Type B pancreatic cell (in vitro differentiated cells): Measurements from ENCODE around the gene ZNF341. TPM values are rescaled to one million over a fixed set of nuclear protein-coding genes. Genes with fewer than 3 reads are reported as not detected.

ENCODE experiments used
- DNase-seq: peaks from one replicate; pipeline ENCODE4 v3.0.0; 2021; ENCODE audit warnings: mixed read lengths; ENCODE audit not compliant: unreplicated experiment; ENCODE audit errors: extremely low spot score
- H3K27ac Mint-ChIP-seq: 2 replicates; pipeline ENCODE4 v1.8.0; 2021; ENCODE audit warnings: mild to moderate bottlenecking, mixed read lengths
- H3K27me3 Mint-ChIP-seq: 2 replicates; pipeline ENCODE4 v1.8.0; 2021; ENCODE audit warnings: mixed read lengths
- H3K36me3 Mint-ChIP-seq: 2 replicates; pipeline ENCODE4 v1.8.0; 2021; ENCODE audit warnings: mixed read lengths
- H3K4me1 Mint-ChIP-seq: one replicate; pipeline ENCODE4 v1.8.0; 2021; ENCODE audit warnings: mixed read lengths; ENCODE audit not compliant: unreplicated experiment
- H3K4me3 Mint-ChIP-seq: 2 replicates; pipeline ENCODE4 v1.8.0; 2021; ENCODE audit warnings: mild to moderate bottlenecking, mixed read lengths
- H3K9me3 Mint-ChIP-seq: 2 replicates; pipeline ENCODE4 v1.8.0; 2021; ENCODE audit warnings: mixed read lengths
- total RNA-seq: library from RNA; stranded (reverse); gene quantifications from 2 replicates; pipeline ENCODE4 v1.2.1, GENCODE V29; 2021; ENCODE audit warnings: low replicate concordance
- TF ChIP-seq, protein P1 (sequence below): fragments of 200-600 bp; sonication (generic); conservative IDR thresholded peaks from 2 replicates; pipeline ENCODE4 v1.5.0; 2021; ENCODE audit warnings: antibody characterized with exemption, mild to moderate bottlenecking

ZNF341 gene
- total RNA-seq, 1 donor from 2014 or later: 4.6 TPM

DNA sequence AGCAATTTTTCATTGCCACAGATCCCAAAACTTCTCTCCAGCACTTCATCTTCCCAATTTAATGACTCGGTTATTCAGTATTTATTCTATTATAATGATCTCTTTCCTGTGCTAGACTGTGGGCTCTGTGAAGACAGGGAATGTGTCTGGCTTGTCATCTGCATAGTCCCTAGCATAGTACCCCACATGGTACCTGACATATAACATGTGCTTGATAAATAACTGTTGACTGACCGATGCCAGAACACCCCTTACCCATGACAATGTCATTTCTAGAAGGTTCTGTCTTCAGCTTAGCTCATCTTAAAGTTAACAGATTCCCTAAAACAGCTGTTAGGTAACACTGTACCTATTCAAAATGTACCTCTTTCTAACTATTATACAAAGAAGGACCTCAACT, 15.3 kb upstream of the ZNF341 start:
- no peak overlapping the region for H3K27ac Mint-ChIP-seq
- no peaks in the 10 kb centered on the region for H3K27me3 Mint-ChIP-seq
- TF ChIP-seq, protein P1, sequence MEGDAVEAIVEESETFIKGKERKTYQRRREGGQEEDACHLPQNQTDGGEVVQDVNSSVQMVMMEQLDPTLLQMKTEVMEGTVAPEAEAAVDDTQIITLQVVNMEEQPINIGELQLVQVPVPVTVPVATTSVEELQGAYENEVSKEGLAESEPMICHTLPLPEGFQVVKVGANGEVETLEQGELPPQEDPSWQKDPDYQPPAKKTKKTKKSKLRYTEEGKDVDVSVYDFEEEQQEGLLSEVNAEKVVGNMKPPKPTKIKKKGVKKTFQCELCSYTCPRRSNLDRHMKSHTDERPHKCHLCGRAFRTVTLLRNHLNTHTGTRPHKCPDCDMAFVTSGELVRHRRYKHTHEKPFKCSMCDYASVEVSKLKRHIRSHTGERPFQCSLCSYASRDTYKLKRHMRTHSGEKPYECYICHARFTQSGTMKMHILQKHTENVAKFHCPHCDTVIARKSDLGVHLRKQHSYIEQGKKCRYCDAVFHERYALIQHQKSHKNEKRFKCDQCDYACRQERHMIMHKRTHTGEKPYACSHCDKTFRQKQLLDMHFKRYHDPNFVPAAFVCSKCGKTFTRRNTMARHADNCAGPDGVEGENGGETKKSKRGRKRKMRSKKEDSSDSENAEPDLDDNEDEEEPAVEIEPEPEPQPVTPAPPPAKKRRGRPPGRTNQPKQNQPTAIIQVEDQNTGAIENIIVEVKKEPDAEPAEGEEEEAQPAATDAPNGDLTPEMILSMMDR: no peak
- no peak overlapping the region for H3K4me3 Mint-ChIP-seq
- H3K36me3 Mint-ChIP-seq: peaks cover 3% of the 10 kb centered on the region
- peaks cover 5% of the 10 kb centered on the region for H3K9me3 Mint-ChIP-seq
- DNase-seq: no peak
- peaks cover 10% of the 10 kb centered on the region for H3K4me1 Mint-ChIP-seq

DNA sequence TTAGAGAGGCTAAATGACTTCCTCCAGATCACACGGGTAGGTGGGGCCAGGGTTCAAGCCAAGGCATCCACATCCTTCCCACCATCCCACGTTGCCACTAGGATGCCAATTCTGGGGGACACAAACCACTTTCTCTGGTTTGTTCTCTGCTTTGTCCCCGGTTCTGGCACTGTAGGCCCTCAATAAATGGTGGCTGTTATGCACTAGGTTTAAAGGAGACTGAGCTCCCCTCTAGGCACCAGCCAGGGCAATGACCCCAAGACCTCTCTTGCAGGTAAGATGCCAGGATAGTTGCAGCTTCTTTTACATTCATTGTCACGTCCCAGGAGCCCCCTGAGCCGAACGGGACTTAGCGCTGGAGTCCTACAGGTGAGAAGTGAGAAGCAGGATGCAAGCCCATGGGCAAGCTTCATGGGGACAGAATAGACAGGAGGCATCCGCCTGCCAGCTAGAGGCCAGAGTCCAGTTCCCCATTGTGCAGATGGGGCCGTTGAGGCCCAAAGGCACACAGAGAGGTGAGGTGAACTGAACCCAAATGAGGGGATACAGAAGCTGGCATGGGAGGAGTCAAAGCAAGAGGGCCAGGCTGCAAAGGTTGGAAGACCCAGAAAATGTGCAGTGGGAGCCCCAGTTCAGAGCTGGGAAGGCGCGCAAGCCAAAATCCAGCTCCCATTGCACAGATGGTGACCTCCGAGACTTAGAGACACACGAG, 12.4 kb upstream of the ZNF341 start:
- Mint-ChIP-seq H3K9me3 (peaks cover 5% of the 10 kb centered on the region), H3K4me1 (peaks cover 13% of the 10 kb centered on the region), H3K4me3 (peak overlapping the region; percentile 90), H3K36me3 (peaks cover 3% of the 10 kb centered on the region), H3K27me3 (no peaks in the 10 kb centered on the region), H3K27ac (peak overlapping the region; percentile 78)
- TF ChIP-seq, protein P1: no peak
- no peak for DNase-seq

DNA sequence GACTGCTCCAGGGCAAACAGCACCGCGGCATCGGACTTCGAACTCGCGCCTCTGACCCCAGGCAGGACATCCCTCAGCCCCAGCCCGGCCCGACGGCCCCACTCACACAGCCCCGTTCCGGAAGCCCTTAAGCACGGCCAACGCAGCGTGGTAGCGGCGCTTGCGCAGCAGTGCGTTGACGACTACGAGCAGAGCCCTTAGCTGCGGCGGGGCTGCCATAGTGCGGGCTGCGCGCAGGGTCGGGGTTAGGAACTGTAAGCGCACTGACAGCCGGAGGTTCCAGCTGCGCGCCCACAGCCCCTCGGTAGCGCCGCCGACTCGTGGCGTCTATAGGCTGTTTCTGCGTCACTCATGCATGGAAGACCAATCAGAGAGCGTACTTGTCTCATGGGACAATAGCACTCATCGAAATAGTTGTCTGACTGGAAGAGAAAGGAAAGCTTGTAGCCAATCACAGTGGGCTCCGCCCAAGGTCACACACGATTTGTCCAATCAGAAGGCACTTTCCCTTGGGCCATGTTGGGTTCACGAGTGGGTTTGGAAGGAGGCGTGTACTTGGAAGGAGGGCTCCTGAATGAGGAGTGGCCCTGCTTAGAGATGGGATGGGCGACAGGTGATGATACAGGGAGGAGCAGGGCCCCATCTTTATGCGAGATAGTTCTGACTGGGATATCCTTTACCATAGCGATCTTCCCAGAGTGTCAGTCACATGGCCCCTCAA, 11.6 kb upstream of the ZNF341 start, which contains the start of gene PXMP4:
Gene PXMP4 (minus strand): TSS at position 322 of the 721 bp plus-strand sequence. CDS start 103 bp downstream, at position 219.
- Mint-ChIP-seq H3K4me1 (peaks cover 16% of the 10 kb centered on the region), H3K27me3 (no peaks in the 10 kb centered on the region), H3K4me3 (peak within 1 kb of the TSS; percentile 90), H3K9me3 (peaks cover 5% of the 10 kb centered on the region), H3K36me3 (peaks cover 3% of the 10 kb centered on the region), H3K27ac (peak within 1 kb of the TSS; percentile 78)
- TF ChIP-seq, protein P1: no peak
- peak; percentile 81 for DNase-seq

DNA sequence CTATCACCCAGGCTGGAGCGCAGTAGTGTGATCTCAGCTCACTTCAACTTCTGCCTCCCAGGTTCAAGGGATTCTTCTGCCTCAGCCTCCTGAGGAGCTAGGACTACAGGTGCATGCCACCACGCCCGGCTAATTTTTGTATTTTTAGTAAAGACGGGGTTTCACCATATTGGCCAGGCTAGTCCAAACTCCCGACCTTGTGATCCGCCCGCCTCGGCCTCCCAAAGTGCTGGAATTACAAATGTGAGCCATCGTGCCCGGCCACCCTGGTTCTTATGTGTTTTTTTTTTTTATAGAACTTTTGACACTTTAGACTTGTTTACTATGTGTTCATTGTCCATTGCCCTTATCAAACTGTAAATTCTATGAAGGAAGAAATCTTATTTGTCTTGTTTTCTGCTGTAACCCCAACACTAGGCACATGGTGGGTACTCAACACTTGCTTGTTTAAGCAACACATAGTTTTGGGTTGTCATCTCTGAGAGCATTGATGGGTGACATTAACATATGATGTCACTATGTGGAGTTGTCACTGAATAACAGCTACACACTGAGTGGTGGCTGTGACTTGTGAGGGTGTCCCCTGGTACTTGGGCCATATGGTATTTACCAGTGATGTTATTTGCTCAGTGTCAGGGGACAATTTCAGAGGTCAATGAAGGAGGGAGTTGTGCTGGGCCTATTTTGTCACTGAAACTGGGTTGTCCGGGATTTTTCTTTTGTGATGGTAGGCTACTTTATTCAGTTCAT, 10.2 kb upstream of the ZNF341 start:
- peaks cover 3% of the 10 kb centered on the region for H3K36me3 Mint-ChIP-seq

More for the DNA sequence above, 10.2 kb upstream of the ZNF341 start:
- Mint-ChIP-seq H3K27ac (no peak overlapping the region), H3K27me3 (no peaks in the 10 kb centered on the region), H3K4me3 (peak overlapping the region; percentile 47), H3K4me1 (peaks cover 21% of the 10 kb centered on the region), H3K9me3 (peaks cover 5% of the 10 kb centered on the region)
- no peak for DNase-seq
- TF ChIP-seq, protein P1: no peak
